ENCODE measurements around the gene MMRN2. TPM values are rescaled to one million over a fixed set of nuclear protein-coding genes. Genes with fewer than 3 reads are reported as not detected.
"Not testable (repeated sequence)": the region's sequence is repeated elsewhere in the genome, so short reads cannot be mapped to it uniquely, and the experiment has no call there.

MMRN2 gene
- not detected for total RNA-seq

GRCh38 chr10:86957471-86958115 lies at the start of gene MMRN2:
TSS of gene MMRN2 (minus strand) at chr10:86957615. CDS start at chr10:86957541, 74 bp downstream.
- H3K27me3 Mint-ChIP-seq = no peaks in the 10 kb centered on the region
- H3K9me3 Mint-ChIP-seq = peaks cover 3% of the 10 kb centered on the region
- peaks cover 3% of the 10 kb centered on the region for H3K4me1 Mint-ChIP-seq
- no peak within 1 kb of the TSS for H3K27ac Mint-ChIP-seq
- no peak for DNase-seq
- H3K4me3 Mint-ChIP-seq = no peak within 1 kb of the TSS
- POLR2A ChIA-PET = interaction anchor here (1.0 kb wide), 1 partner anchor 9 kb away, joined by 4 read pairs; no protein-coding TSS in a partner anchor
- CTCF ChIA-PET = interaction anchor here (1.0 to 1.3 kb wide), 2 partner anchors 9 to 18 kb away, joined by 4 to 8 read pairs; no protein-coding TSS in a partner anchor
- no peaks in the 10 kb centered on the region for H3K36me3 Mint-ChIP-seq (ENCODE audit: low read depth)

- H3K36me3 Mint-ChIP-seq (ENCODE audit: low read depth); POLR2A ChIA-PET; H3K4me3 Mint-ChIP-seq; H3K9me3 Mint-ChIP-seq; DNase-seq; H3K27me3 Mint-ChIP-seq; CTCF ChIA-PET; H3K27ac Mint-ChIP-seq; H3K4me1 Mint-ChIP-seq: not testable (repeated sequence)
Observed at GRCh38 chr10:87007124-87007523, 49.7 kb upstream of the MMRN2 start.

DNA sequence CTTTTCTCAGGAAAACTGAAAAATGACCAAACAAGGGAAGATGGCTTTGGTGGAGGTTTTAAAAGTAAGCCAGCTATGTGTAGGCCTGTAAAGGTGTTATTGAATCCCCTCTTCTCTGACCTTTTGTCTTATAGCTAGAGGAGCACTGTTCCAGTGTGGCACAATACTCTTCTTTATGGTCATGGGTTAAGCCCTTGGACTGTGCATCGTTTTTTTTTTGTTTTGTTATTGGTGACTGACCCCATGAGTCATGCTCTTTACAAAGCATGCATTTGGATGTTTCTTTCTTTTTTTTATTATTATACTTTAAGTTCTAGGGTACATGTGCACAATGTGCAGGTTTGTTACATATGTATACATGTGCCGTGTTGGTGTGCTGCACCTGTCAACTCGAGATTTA lies 43.1 kb upstream of the MMRN2 start:
- Mint-ChIP-seq H3K4me3 (no peak overlapping the region), H3K36me3 (ENCODE audit: low read depth) (no peaks in the 10 kb centered on the region), H3K27me3 (no peaks in the 10 kb centered on the region), H3K9me3 (no peaks in the 10 kb centered on the region), H3K4me1 (peaks cover 3% of the 10 kb centered on the region), H3K27ac (no peak overlapping the region)
- ChIA-PET CTCF (no interaction called here), POLR2A (no interaction called here)
- DNase-seq = no peak

DNA sequence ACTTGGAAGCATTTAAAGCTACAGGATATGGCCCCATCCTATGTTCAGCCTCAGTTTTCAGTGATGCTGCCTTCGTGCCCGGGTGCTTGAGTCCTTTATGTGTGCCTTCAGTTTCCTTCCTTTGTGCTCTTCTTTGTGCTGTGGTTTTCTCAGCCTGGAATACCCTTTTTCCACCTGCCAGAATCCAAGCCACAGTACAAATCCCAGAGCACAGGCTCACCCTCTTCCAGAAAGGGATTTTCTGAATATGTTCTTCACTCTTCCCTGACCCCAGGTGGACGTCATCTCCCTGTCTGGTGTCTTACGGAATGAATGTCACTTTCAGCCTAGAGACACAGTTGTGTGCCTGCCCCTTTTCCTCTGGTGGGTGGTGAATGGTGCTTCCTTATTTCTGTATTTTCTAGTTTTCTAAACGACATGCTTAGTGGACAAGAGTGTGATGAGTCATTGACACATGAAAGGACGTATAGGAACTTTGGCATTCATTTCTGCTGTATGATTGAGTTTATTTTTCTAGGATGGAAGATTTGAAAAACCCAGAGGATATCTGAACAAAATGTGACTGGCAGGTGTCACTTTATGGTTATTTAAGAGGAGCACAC lies 42.5 kb upstream of the MMRN2 start:
- H3K9me3 Mint-ChIP-seq; H3K4me3 Mint-ChIP-seq; DNase-seq; H3K36me3 Mint-ChIP-seq (ENCODE audit: low read depth); CTCF ChIA-PET; H3K27me3 Mint-ChIP-seq; H3K4me1 Mint-ChIP-seq; H3K27ac Mint-ChIP-seq; POLR2A ChIA-PET: not testable (repeated sequence)

DNA sequence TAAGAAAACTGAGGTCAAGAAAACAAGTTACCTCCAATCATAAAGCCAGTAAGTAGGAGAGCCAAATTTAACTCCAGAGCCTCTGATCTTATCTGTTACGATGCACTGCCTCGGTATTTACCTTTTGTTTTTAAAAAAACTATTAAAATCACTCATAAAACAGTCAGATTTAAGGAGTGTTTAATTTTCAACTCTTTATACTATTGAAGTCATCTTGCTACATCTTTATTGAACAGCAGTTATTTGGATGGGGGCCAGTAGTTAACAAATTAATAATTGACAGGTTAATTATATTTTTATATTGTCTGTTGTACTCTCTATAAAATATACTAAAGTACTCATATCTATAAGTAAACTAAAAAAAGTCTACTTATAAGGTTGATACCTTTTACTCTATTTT lies 35.5 kb upstream of the MMRN2 start:
- H3K4me1 Mint-ChIP-seq = no peaks in the 10 kb centered on the region
- H3K9me3 Mint-ChIP-seq = no peaks in the 10 kb centered on the region
- ChIA-PET CTCF (no interaction called here), POLR2A (no interaction called here)
- no peak for DNase-seq
- H3K4me3 Mint-ChIP-seq = no peak overlapping the region
- peaks cover 21% of the 10 kb centered on the region for H3K27me3 Mint-ChIP-seq
- no peak overlapping the region for H3K27ac Mint-ChIP-seq
- H3K36me3 Mint-ChIP-seq (ENCODE audit: low read depth) = no peaks in the 10 kb centered on the region

DNA sequence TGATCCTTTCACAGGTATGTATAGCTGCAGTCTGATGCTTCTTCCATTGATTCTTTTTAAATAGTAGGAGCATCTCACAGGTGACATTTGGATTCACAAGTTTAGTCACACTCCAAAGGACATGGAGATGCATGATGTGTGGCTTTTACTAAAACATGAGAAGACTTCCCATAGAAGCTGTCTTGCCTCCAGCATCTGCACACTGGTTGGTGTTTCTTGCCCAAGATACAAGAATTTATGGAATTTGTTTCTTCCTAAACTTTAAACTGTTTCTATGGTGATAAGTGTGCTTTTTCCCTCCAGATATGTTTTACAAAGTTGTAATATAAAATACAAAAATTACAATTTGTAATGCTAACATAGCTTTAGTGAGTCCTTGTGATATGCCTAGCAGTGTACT lies 35.0 kb upstream of the MMRN2 start:
- H3K27ac Mint-ChIP-seq = no peak overlapping the region
- H3K36me3 Mint-ChIP-seq (ENCODE audit: low read depth) = no peaks in the 10 kb centered on the region
- peaks cover 21% of the 10 kb centered on the region for H3K27me3 Mint-ChIP-seq
- no peak for DNase-seq
- POLR2A ChIA-PET = no interaction called here
- H3K4me1 Mint-ChIP-seq = no peaks in the 10 kb centered on the region
- H3K9me3 Mint-ChIP-seq = no peaks in the 10 kb centered on the region
- no peak overlapping the region for H3K4me3 Mint-ChIP-seq
- CTCF ChIA-PET = no interaction called here

DNA sequence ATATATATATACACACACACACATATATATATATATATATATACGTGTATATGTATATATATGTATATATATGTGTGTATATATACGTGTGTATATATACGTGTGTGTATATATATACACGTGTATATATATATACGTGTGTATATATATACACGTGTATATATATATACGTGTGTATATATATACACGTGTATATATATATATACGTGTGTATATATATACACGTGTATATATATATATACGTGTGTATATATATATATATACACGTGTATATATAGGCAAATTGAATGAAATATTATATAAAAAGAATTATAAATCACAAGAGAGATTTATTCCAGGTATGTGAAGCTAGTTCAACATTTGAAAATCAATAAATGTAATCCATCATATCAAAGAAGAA lies 33.9 kb upstream of the MMRN2 start:
- POLR2A ChIA-PET = interaction anchor here (0.6 kb wide), 1 partner anchor 225 kb away, joined by 3 read pairs; no protein-coding TSS in a partner anchor
- peaks cover 27% of the 10 kb centered on the region for H3K27me3 Mint-ChIP-seq

DNA sequence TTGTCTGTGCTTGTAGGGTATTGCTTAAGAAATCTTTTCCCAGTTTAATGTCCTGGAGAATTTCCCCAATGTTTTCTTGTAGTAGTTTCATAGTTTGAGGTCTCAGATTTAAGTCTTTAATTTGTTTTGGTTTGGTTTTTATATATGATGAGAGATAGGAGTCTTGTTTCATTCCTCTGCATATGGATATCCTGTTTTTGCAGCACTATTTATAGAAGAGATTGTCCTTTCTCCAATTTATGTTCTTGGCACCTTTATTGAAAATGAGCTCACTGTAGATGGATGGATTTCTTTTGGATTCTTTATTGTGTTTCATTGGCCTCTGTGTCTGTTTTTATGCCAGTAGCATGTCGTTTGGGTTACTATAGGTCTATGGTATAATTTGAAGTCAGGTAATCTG lies 31.1 kb upstream of the MMRN2 start:
- Mint-ChIP-seq H3K4me1 (no peaks in the 10 kb centered on the region), H3K9me3 (no peaks in the 10 kb centered on the region), H3K27ac (no peak overlapping the region), H3K4me3 (no peak overlapping the region), H3K27me3 (peaks cover 30% of the 10 kb centered on the region), H3K36me3 (ENCODE audit: low read depth) (no peaks in the 10 kb centered on the region)
- CTCF ChIA-PET = no interaction called here
- POLR2A ChIA-PET = no interaction called here
- no peak for DNase-seq

More for the DNA sequence above, 33.9 kb upstream of the MMRN2 start:
- DNase-seq; H3K27ac Mint-ChIP-seq; H3K4me1 Mint-ChIP-seq; CTCF ChIA-PET; H3K4me3 Mint-ChIP-seq; H3K36me3 Mint-ChIP-seq (ENCODE audit: low read depth); H3K9me3 Mint-ChIP-seq: not testable (repeated sequence)

- POLR2A ChIA-PET; H3K4me1 Mint-ChIP-seq; H3K36me3 Mint-ChIP-seq (ENCODE audit: low read depth); H3K9me3 Mint-ChIP-seq; CTCF ChIA-PET; DNase-seq; H3K27ac Mint-ChIP-seq; H3K4me3 Mint-ChIP-seq: not testable (repeated sequence)
- peaks cover 21% of the 10 kb centered on the region for H3K27me3 Mint-ChIP-seq
Observed at GRCh38 chr10:86984498-86984897, 27.1 kb upstream of the MMRN2 start.

GRCh38 chr10:86981716-86982115 lies 24.3 kb upstream of the MMRN2 start:
- ChIA-PET CTCF (no interaction called here), POLR2A (no interaction called here)
- Mint-ChIP-seq H3K4me3 (no peak overlapping the region), H3K36me3 (ENCODE audit: low read depth) (no peaks in the 10 kb centered on the region), H3K4me1 (no peaks in the 10 kb centered on the region), H3K27ac (no peak overlapping the region), H3K27me3 (peaks cover 12% of the 10 kb centered on the region), H3K9me3 (no peaks in the 10 kb centered on the region)
- no peak for DNase-seq

GRCh38 chr10:86981020-86981419 lies 23.6 kb upstream of the MMRN2 start:
- H3K9me3 Mint-ChIP-seq, CTCF ChIA-PET: not testable (repeated sequence)

GRCh38 chr10:86979977-86980448 lies 22.6 kb upstream of the MMRN2 start:
- ChIA-PET POLR2A (no interaction called here), CTCF (no interaction called here)
- Mint-ChIP-seq H3K27me3 (peaks cover 10% of the 10 kb centered on the region), H3K4me3 (no peak overlapping the region), H3K36me3 (ENCODE audit: low read depth) (no peaks in the 10 kb centered on the region), H3K9me3 (no peaks in the 10 kb centered on the region), H3K4me1 (no peaks in the 10 kb centered on the region), H3K27ac (no peak overlapping the region)
- no peak for DNase-seq

More at GRCh38 chr10:86981020-86981419, 23.6 kb upstream of the MMRN2 start:
- DNase-seq; H3K4me3 Mint-ChIP-seq; H3K27ac Mint-ChIP-seq; H3K36me3 Mint-ChIP-seq (ENCODE audit: low read depth); H3K27me3 Mint-ChIP-seq; H3K4me1 Mint-ChIP-seq; POLR2A ChIA-PET: not testable (repeated sequence)

DNA sequence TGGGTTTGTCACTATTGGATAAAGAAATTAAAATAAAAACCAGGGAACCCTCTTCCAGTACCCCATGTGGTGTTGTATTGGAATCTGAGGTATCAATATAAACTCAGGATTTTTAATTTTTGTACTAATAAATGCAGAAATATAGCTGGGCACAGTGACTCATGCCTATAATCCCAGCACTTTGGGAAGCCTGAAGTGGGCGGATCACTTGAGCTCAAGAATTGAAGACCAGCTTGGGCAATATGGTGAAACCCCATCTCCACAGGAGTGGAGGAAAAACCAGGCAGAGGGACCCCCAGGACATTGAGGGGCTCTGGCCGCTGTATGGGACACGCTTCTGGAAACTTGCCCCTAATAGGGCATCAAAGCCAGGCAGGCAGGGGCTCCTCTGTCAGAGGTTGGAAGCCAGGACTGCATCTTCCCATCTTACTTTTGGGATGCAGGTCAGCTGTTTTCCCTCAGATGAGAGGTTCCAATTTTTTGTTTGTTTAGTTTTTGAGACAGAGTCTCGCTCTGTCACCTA lies 21.9 kb upstream of the MMRN2 start:
- Mint-ChIP-seq H3K36me3 (ENCODE audit: low read depth) (no peaks in the 10 kb centered on the region), H3K9me3 (no peaks in the 10 kb centered on the region), H3K27me3 (peaks cover 10% of the 10 kb centered on the region), H3K27ac (no peak overlapping the region), H3K4me1 (no peaks in the 10 kb centered on the region), H3K4me3 (no peak overlapping the region)
- ChIA-PET POLR2A (no interaction called here), CTCF (no interaction called here)
- no peak for DNase-seq

GRCh38 chr10:86978457-86978856 lies 21.0 kb upstream of the MMRN2 start:
- H3K4me1 Mint-ChIP-seq; H3K9me3 Mint-ChIP-seq; POLR2A ChIA-PET; DNase-seq; CTCF ChIA-PET; H3K27ac Mint-ChIP-seq; H3K4me3 Mint-ChIP-seq; H3K36me3 Mint-ChIP-seq (ENCODE audit: low read depth): not testable (repeated sequence)
- peaks cover 13% of the 10 kb centered on the region for H3K27me3 Mint-ChIP-seq
